GM23338 (cell line): ENCODE data around the gene EIF3F. TPM values are rescaled to one million over a fixed set of nuclear protein-coding genes. Genes with fewer than 3 reads are reported as not detected.

Experiments
- ATAC-seq: fragments of 200-7000 bp; cut with Tn5 transposase; 3 replicates; pipeline ENCODE4 v1.9.1; 2020
- DNase-seq: peaks from one replicate; pipeline ENCODE4 v3.0.0-alpha.2; 2015; ENCODE audit warnings: low spot score
- H2AFZ ChIP-seq: fragments of 200-600 bp; sonication (generic); 2 replicates; pipeline ENCODE4 v1.8.0; 2016; ENCODE audit warnings: antibody characterized with exemption, mild to moderate bottlenecking, moderate library complexity
- H3F3A ChIP-seq: fragments of 200-600 bp; sonication (generic); replicated peaks from 2 replicates; pipeline ENCODE4 v1.8.0; 2017; ENCODE audit warnings: antibody characterized with exemption, mixed run types, low read depth
- H3K27ac ChIP-seq: fragments of 200-600 bp; sonication (generic); 2 replicates; pipeline ENCODE4 v1.6.1; 2016; ENCODE audit warnings: low read depth
- H3K27me3 ChIP-seq: fragments of 200-600 bp; sonication (generic); 2 replicates; pipeline ENCODE4 v1.8.0; 2016; ENCODE audit warnings: mild to moderate bottlenecking, mixed run types, moderate library complexity; ENCODE audit not compliant: insufficient read depth
- H3K36me3 ChIP-seq: fragments of 200-600 bp; sonication (generic); 2 replicates; pipeline ENCODE4 v1.8.0; 2016; ENCODE audit warnings: mild to moderate bottlenecking; ENCODE audit not compliant: insufficient read depth
- H3K4me1 ChIP-seq: fragments of 200-600 bp; sonication (generic); 2 replicates; pipeline ENCODE4 v1.8.0; 2016; ENCODE audit warnings: mild to moderate bottlenecking, moderate library complexity; ENCODE audit not compliant: insufficient read depth
- H3K4me2 ChIP-seq: fragments of 200-600 bp; sonication (generic); 2 replicates; pipeline ENCODE4 v1.7.1; 2017; ENCODE audit warnings: mixed run types
- H3K4me3 ChIP-seq: fragments of 200-600 bp; sonication (generic); 2 replicates; pipeline ENCODE4 v1.6.1; 2016; ENCODE audit warnings: mixed run types
- H3K79me2 ChIP-seq: fragments of 200-600 bp; sonication (generic); replicated peaks from 2 replicates; pipeline ENCODE4 v1.8.0; 2017; ENCODE audit warnings: mild to moderate bottlenecking; ENCODE audit not compliant: insufficient read depth
- H3K9me2 ChIP-seq: fragments of 200-600 bp; sonication (generic); 2 replicates; pipeline ENCODE4 v1.8.0; 2017; ENCODE audit not compliant: insufficient read depth
- H4K20me1 ChIP-seq: fragments of 200-600 bp; sonication (generic); replicated peaks from 2 replicates; pipeline ENCODE4 v1.8.0; 2017; ENCODE audit warnings: mild to moderate bottlenecking; ENCODE audit not compliant: insufficient read depth
- H3K27ac Mint-ChIP-seq: 2 replicates; pipeline ENCODE4 v1.8.0; 2020; ENCODE audit warnings: inconsistent platforms, mild to moderate bottlenecking, moderate library complexity, mixed read lengths
- H3K27me3 Mint-ChIP-seq: 3 replicates; pipeline ENCODE4 v1.8.0; 2022; ENCODE audit warnings: low read depth, mild to moderate bottlenecking, moderate library complexity, mixed read lengths, inconsistent platforms; ENCODE audit not compliant: insufficient read depth, poor library complexity
- H3K36me3 Mint-ChIP-seq: 3 replicates; pipeline ENCODE4 v1.8.0; 2021; ENCODE audit warnings: low read depth, mild to moderate bottlenecking, inconsistent platforms, moderate library complexity, mixed read lengths
- H3K4me1 Mint-ChIP-seq: 3 replicates; pipeline ENCODE4 v1.8.0; 2020; ENCODE audit warnings: mild to moderate bottlenecking, inconsistent platforms, mixed read lengths
- H3K4me3 Mint-ChIP-seq: 3 replicates; pipeline ENCODE4 v1.8.0; 2021; ENCODE audit warnings: moderate library complexity, mild to moderate bottlenecking, inconsistent platforms, mixed read lengths
- H3K9me3 Mint-ChIP-seq: 3 replicates; pipeline ENCODE4 v1.8.0; 2020; ENCODE audit warnings: moderate library complexity, mild to moderate bottlenecking, inconsistent platforms, mixed read lengths
- CTCF ChIP-seq, 2 experiments: fragments of 200-600 bp in 1 of 2; sonication (generic) in 1 of 2; conservative IDR thresholded peaks; 2 replicates each; pipeline versions ENCODE4 v1.5.1 to v1.6.1; 2016 to 2017; ENCODE audit warnings: antibody characterized with exemption in 2 of 2, low read depth in 2 of 2, mild to moderate bottlenecking in 2 of 2, moderate library complexity in 1 of 2
- ETS1 ChIP-seq: IDR thresholded peaks from 2 replicates; pipeline ENCODE4 v1.6.1; 2016; ENCODE audit warnings: antibody characterized with exemption
- EZH2 ChIP-seq: fragments of 200-600 bp; sonication (generic); IDR thresholded peaks from one replicate; pipeline ENCODE4 v1.8.0; 2017; ENCODE audit warnings: antibody characterized with exemption, mild to moderate bottlenecking, low read depth; ENCODE audit not compliant: unreplicated experiment
- JUNB ChIP-seq: IDR thresholded peaks from one replicate; pipeline ENCODE4 v1.6.1; 2016; ENCODE audit warnings: antibody characterized with exemption; ENCODE audit not compliant: unreplicated experiment
- NANOG ChIP-seq: IDR thresholded peaks from 2 replicates; pipeline ENCODE4 v1.6.1; 2016; ENCODE audit warnings: antibody characterized with exemption, borderline replicate concordance
- STAT1 ChIP-seq: IDR thresholded peaks from one replicate; pipeline ENCODE4 v1.6.1; 2016; ENCODE audit warnings: antibody characterized with exemption; ENCODE audit not compliant: unreplicated experiment
- ZNF114 ChIP-seq: fragments of 250-450 bp; sonication (Bioruptor Pico); IDR thresholded peaks from 2 replicates; pipeline ENCODE4 v1.5.0; 2020; ENCODE audit warnings: mild to moderate bottlenecking, moderate library complexity
- ZNF462 ChIP-seq: fragments of 250-450 bp; sonication (Bioruptor Pico); IDR thresholded peaks from 2 replicates; pipeline ENCODE4 v1.5.0; 2020; ENCODE audit warnings: mild to moderate bottlenecking, moderate library complexity
- polyA plus RNA-seq: library from polyadenylated mRNA; unstranded; fragments of >200 nt; fragmentation: Nextera tagmentation; extraction: Ambion mirVana; gene quantifications from 2 replicates; pipeline ENCODE4 v1.2.1, GENCODE V29; 2016
- total RNA-seq: library from RNA; depleted of rRNA; stranded (reverse); fragments of >200 nt; shearing (Covaris generic); gene quantifications from 2 replicates; pipeline ENCODE4 v1.2.3, GENCODE V29; 2014
- TF ChIP-seq, protein P1 (sequence below): IDR thresholded peaks from one replicate; pipeline ENCODE4 v1.6.1; 2018; ENCODE audit warnings: antibody characterized with exemption; ENCODE audit not compliant: unreplicated experiment

The EIF3F gene
- total and polyA plus RNA-seq, 2 experiments from 2014 or later: 237 to 555 TPM

GRCh38 chr11:7964261-7964660 lies 22.9 kb upstream of the EIF3F start:
- peaks cover 31% of the 10 kb centered on the region for H3K4me1 ChIP-seq
- Mint-ChIP-seq H3K9me3 (peaks cover 7% of the 10 kb centered on the region), H3K27me3 (peaks cover 6% of the 10 kb centered on the region), H3K27ac (no peak overlapping the region), H3K4me1 (peaks cover 28% of the 10 kb centered on the region), H3K36me3 (peaks cover 10% of the 10 kb centered on the region; the same call in 1 of the 3 replicates), H3K4me3 (no peak overlapping the region)
- H4K20me1 ChIP-seq: no peaks in the 10 kb centered on the region
- no peak for TF ChIP-seq ZNF114 (CRISPR knock-in tag)
- no peak for TF ChIP-seq CTCF (conservative IDR thresholded peaks at IDR 0.05; ENCODE audit: low read depth in 2 of 2)
- no peak for TF ChIP-seq STAT1
- TF ChIP-seq, protein P1, sequence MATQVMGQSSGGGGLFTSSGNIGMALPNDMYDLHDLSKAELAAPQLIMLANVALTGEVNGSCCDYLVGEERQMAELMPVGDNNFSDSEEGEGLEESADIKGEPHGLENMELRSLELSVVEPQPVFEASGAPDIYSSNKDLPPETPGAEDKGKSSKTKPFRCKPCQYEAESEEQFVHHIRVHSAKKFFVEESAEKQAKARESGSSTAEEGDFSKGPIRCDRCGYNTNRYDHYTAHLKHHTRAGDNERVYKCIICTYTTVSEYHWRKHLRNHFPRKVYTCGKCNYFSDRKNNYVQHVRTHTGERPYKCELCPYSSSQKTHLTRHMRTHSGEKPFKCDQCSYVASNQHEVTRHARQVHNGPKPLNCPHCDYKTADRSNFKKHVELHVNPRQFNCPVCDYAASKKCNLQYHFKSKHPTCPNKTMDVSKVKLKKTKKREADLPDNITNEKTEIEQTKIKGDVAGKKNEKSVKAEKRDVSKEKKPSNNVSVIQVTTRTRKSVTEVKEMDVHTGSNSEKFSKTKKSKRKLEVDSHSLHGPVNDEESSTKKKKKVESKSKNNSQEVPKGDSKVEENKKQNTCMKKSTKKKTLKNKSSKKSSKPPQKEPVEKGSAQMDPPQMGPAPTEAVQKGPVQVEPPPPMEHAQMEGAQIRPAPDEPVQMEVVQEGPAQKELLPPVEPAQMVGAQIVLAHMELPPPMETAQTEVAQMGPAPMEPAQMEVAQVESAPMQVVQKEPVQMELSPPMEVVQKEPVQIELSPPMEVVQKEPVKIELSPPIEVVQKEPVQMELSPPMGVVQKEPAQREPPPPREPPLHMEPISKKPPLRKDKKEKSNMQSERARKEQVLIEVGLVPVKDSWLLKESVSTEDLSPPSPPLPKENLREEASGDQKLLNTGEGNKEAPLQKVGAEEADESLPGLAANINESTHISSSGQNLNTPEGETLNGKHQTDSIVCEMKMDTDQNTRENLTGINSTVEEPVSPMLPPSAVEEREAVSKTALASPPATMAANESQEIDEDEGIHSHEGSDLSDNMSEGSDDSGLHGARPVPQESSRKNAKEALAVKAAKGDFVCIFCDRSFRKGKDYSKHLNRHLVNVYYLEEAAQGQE: no peak
- TF ChIP-seq NANOG: no peak
- no peak for TF ChIP-seq ZNF462 (CRISPR knock-in tag)
- TF ChIP-seq EZH2: no peak
- TF ChIP-seq JUNB: no peak
- TF ChIP-seq ETS1: no peak
- H3K9me2 ChIP-seq: peaks cover 8% of the 10 kb centered on the region
- no peak for ATAC-seq
- no peak for DNase-seq
- H3K4me3 ChIP-seq: no peak overlapping the region
- no peak overlapping the region for H3K4me2 ChIP-seq
- no peaks in the 10 kb centered on the region for H3K27me3 ChIP-seq
- no peak overlapping the region for H3K27ac ChIP-seq
- H3K79me2 ChIP-seq: peaks cover 13% of the 10 kb centered on the region
- H2AFZ ChIP-seq: no peak overlapping the region
- H3K36me3 ChIP-seq: no peaks in the 10 kb centered on the region; the same call in 1 of the 2 replicates
- no peaks in the 10 kb centered on the region; the same call in 1 of the 2 replicates for H3F3A ChIP-seq
